Stimulated activated CD4-positive, alpha-beta T cell treated with anti-CD3 and anti-CD28 coated beads, Interleukin-12 subunit alpha, Interleukin-12 subunit beta, amount 100 ng/mL, for 4 hours (primary cell): ENCODE data around the gene FLNB.

Experiments used
- DNase-seq: peaks from one replicate; pipeline ENCODE4 v3.0.0-alpha.2; 2020

Gene FLNB

DNA sequence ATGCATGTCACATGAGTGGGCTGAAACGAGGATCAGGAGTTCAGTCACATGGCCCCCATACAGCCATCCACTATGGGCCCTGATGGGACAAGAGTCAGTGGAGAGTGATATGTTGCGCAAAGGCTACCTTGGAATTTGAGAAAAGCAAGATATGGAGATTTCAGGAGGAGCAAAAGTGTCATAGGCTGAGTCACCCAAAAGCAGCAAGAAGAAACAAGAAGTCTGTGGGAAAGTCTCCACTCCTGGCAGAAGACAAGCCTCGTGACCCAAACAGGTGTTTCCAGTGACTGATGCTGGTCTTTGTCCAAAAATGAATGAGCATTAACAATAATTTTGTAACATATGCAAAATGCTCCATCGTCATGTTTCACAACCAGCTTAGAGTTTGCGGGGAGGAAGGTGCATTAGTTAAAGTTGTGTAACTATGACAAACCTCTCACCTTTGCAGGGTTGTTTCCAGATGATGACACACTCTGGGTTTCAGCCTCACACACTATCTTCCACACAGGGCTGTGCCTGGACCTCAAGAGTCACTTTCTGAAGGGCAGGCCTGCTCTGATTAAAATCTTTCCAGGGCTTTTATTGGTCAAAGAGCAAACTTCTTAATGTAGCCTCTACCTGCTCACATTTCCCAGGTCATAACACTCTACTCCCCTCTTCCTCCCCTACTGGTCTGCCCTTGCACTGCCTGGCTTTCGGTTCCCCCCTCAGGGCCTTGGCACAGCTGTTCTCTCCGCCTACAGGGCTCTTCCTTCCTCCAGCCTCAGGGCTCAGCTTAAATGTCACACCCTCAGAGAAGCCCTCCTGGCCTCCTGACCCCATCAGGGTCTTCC, 206.5 kb downstream of the FLNB start:
- no peak for DNase-seq

DNA sequence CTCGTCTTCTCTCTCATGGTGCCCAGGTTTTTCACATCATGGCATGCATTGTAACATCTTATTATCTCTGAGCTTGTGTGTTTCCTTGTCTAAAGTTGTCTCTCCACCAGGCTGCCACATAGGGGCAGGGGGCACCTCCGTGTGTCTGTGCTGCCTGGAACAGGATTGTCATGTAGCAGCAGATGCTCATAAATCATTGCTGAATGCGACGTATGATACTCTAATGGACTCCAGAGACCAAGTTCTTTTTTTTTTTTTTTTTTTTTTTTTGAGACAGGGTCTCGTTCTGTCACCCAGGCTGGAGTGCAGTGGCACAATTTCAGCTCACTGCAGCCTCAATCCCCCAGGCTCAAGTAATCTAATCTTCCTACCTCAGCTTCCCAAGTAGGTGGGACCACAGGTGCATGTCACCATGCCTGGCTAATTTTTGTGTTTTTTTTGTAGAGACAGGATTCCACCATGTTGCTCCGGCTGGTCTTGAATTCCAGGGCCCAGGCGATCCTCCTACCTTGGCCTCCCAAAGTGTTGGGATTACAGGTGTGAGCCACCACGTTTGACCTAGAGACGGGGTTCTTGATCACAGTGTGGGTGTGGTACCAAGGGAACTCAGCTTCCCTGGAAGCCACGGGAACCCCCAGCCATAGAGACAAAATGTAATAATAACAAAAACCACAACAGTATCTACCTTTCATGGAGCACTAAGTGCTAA, 207.2 kb downstream of the FLNB start:
- DNase-seq, result no peak

DNA sequence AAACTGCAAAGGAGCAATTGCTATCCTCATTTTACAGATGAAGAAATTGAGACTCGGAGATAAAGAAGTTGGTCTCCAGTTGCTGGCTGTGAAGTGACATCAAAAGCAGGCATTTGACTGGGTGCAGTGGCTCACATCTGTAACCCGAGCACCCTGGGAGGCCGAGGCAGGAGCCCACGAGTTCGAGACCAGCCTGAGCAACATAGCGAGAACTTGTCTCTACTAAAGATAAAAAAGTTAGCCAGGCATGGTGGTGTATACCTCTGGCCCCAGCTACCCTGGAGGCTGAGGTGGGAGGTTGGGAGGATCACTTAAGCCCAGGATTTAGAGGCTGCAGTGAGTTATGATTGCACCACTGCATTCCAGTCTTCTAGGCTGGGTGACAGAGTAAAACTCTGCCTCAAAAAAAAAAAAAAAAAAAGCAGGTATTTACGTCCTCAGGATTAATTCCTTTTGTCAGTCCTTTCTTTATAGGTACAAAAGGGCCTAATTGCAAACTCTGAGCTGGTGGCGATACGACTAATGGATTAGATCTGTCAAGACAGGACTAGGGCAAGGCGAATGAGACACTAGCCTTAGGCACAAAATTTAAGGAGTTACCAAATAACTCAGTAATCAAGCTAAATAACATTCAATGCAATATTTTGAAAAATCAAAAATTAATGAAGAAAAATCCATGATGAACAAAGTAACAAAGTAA, 208.4 kb downstream of the FLNB start:
- no peak for DNase-seq

DNA sequence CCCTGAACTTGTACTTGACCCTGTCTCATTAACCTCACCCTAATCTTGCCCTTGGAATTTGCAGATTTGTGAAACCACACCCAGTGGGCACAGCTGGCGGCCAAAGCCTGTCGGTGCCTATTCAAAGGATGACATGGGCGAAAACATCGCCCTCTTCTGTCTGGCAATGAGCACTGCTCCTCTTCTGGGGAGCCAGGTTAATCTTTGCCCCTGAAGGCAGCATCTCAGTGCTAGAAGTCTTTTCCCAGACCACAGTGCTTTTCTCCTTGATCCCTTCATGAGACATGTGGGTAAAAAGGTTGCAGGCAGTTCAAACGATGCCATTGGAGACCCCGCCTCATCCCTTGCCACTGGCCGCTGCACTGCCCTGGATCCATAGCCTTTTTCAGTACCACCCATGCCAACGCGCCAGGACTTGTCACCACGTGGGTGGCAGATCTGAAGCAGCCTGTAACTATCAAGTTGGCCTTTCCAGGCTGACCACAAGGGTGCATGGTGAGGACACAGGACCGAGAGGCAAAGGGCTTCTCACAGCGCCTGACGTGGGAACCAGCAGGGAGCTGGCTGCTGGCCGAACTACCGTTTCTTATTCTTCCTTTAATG, 209.1 kb downstream of the FLNB start:
- peak; percentile 34 for DNase-seq

DNA sequence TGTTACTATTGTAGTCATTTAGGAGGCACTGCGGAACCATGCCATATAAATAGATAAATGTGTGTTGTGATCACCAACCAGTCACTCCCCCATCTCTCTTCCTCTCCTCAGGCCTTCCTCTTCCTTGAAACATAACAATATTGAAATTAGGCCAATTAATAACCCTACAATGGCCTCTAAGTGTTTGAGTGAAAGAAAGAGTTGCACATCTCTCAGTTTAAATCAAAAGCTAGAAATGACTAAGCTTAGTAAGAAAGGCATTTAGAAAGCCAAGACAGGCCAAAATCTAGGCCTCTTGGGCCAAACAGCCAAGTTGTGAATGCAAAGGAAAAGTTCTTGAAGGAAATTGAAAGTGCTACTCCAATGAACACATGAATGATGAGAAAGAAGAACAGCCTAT, 210.7 kb downstream of the FLNB start:
- no peak for DNase-seq
